ENCODE results near the gene ZNF473.

GRCh38 chr19:50036908-50037307 lies 11.1 kb downstream of the ZNF473 start:
- no peak for TF ChIP-seq CTCF (CRISPR knock-in tag; IDR thresholded peaks at IDR 0.05)
- no peak for TF ChIP-seq ATAD3A (CRISPR knock-in tag; IDR thresholded peaks at IDR 0.05)
- no peak for TF ChIP-seq PBX3 (CRISPR knock-in tag; IDR thresholded peaks at IDR 0.05; ENCODE audit: borderline replicate concordance)
- no peak for TF ChIP-seq KLF9 (CRISPR knock-in tag; IDR thresholded peaks at IDR 0.05; ENCODE audit: low read depth)
- TF ChIP-seq HNRNPK (IDR thresholded peaks at IDR 0.05; ENCODE audit: low read depth, low read length, poor library complexity, severe bottlenecking) = no peak
- no peak for TF ChIP-seq JUNB (CRISPR knock-in tag; IDR thresholded peaks at IDR 0.05; ENCODE audit: borderline replicate concordance)
- TF ChIP-seq ELF4 (CRISPR knock-in tag; IDR thresholded peaks at IDR 0.05; ENCODE audit: borderline replicate concordance) = no peak
- no peak for TF ChIP-seq BRD4 (CRISPR knock-in tag; IDR thresholded peaks at IDR 0.05)
- TF ChIP-seq ZBTB7A (CRISPR knock-in tag; IDR thresholded peaks at IDR 0.05) = no peak
- TF ChIP-seq IKZF1 (IDR thresholded peaks at IDR 0.05) = no peak
- TF ChIP-seq TFE3 (CRISPR knock-in tag; IDR thresholded peaks at IDR 0.05) = no peak
